T-helper 1 cell (primary cell): ENCODE measurements around the gene CDK16.
"Not testable (repeated sequence)": the region's sequence is repeated elsewhere in the genome, so short reads cannot be mapped to it uniquely, and the experiment has no call there.

ENCODE experiments used
- DNase-seq, 5 donors: peaks; one replicate each; pipeline ENCODE4 v3.0.0-alpha.2; 2012 to 2020

The CDK16 gene

GRCh38 chrX:47257620-47258019 lies 39.1 kb downstream of the CDK16 start:
- not testable (repeated sequence) for DNase-seq

- peak in 1 of 5 donors; percentile 36 for DNase-seq
These were observed 46.1 kb downstream of the CDK16 start for GRCh38 chrX:47264483-47265173.

DNA sequence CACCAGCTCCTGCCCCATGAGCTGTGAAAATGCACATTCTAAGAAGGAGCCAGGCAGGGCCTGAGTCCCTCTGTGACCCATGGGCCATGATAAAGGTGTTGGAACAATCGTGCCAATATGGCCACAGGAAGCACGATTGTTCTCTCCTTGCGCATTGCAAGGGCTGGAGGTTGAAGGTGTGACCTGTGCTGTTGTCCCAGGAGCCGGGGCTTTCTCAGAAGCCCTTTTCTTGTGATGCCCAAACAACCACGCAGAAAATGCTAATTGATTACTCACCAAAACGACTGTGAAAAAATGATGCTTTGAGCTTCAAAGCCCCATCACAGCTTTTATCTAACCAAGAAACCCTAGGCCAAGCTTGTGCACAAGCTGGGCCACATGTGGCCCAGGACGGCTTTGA lies 48.2 kb downstream of the CDK16 start:
- no peak for DNase-seq

- no peak for DNase-seq
These were observed 53.5 kb downstream of the CDK16 start for GRCh38 chrX:47272013-47272408.

- no peak for DNase-seq
These were observed 54.7 kb downstream of the CDK16 start for GRCh38 chrX:47273011-47273730.

- DNase-seq = no peak
These were observed 60.2 kb downstream of the CDK16 start for GRCh38 chrX:47278691-47279090.
